ENCODE data around the gene SLC39A6.
"Not testable (repeated sequence)": the region's sequence is repeated elsewhere in the genome, so short reads cannot be mapped to it uniquely, and the experiment has no call there.

SLC39A6 gene

GRCh38 chr18:36099311-36099710 lies 29.8 kb downstream of the SLC39A6 start:
- H3K4me3 ChIP-seq (ENCODE audit: low read depth, low read length) = no peak overlapping the region
- no peak for TF ChIP-seq CTCF (IDR thresholded peaks at IDR 0.05; ENCODE audit: low read depth, low read length)

GRCh38 chr18:36096955-36097354 lies 32.2 kb downstream of the SLC39A6 start:
- TF ChIP-seq CTCF (IDR thresholded peaks at IDR 0.05; ENCODE audit: low read depth, low read length) = no peak
- H3K4me3 ChIP-seq (ENCODE audit: low read depth, low read length) = no peak overlapping the region

GRCh38 chr18:36095936-36096519 lies 33.1 kb downstream of the SLC39A6 start:
- TF ChIP-seq CTCF (IDR thresholded peaks at IDR 0.05; ENCODE audit: low read depth, low read length) = no peak
- no peak overlapping the region for H3K4me3 ChIP-seq (ENCODE audit: low read depth, low read length)

GRCh38 chr18:36094431-36094830 lies 34.7 kb downstream of the SLC39A6 start:
- no peak overlapping the region for H3K4me3 ChIP-seq (ENCODE audit: low read depth, low read length)
- no peak for TF ChIP-seq CTCF (IDR thresholded peaks at IDR 0.05; ENCODE audit: low read depth, low read length)

- H3K4me3 ChIP-seq (ENCODE audit: low read depth, low read length) = not testable (repeated sequence)
Measured at GRCh38 chr18:36092116-36092515, 37.0 kb downstream of the SLC39A6 start.

GRCh38 chr18:36089001-36089400 lies 40.1 kb downstream of the SLC39A6 start:
- H3K4me3 ChIP-seq (ENCODE audit: low read depth, low read length) = no peak overlapping the region
- TF ChIP-seq CTCF (IDR thresholded peaks at IDR 0.05; ENCODE audit: low read depth, low read length) = no peak

- TF ChIP-seq CTCF (IDR thresholded peaks at IDR 0.05; ENCODE audit: low read depth, low read length) = no peak
- no peak overlapping the region for H3K4me3 ChIP-seq (ENCODE audit: low read depth, low read length)
Measured at GRCh38 chr18:36088256-36088655, 40.9 kb downstream of the SLC39A6 start.

- no peak for TF ChIP-seq CTCF (IDR thresholded peaks at IDR 0.05; ENCODE audit: low read depth, low read length)
- no peak overlapping the region for H3K4me3 ChIP-seq (ENCODE audit: low read depth, low read length)
Measured at GRCh38 chr18:36086186-36086585, 43.0 kb downstream of the SLC39A6 start.
